HL-60 (cell line): ENCODE results near the gene TUBB4A.

ENCODE experiments used
- DNase-seq, 2 experiments: peaks; one replicate each; pipeline ENCODE4 v3.0.0-alpha.2; 2010 to 2020; ENCODE audit warnings: low read depth in 1 of 2, low spot score in 1 of 2
- H3K27ac ChIP-seq: fragments of 250-450 bp; sonication (Bioruptor Pico); replicated peaks from 2 replicates; pipeline ENCODE4 v1.5.1; 2020; ENCODE audit warnings: mild to moderate bottlenecking, moderate library complexity
- H3K27me3 ChIP-seq: fragments of 250-450 bp; sonication (Bioruptor Pico); 2 replicates; pipeline ENCODE4 v1.5.1; 2021; ENCODE audit warnings: mild to moderate bottlenecking, moderate library complexity; ENCODE audit not compliant: insufficient read depth, poor library complexity, severe bottlenecking
- H3K4me3 ChIP-seq: replicated peaks from 2 replicates; pipeline ENCODE4 v1.5.1; 2011; ENCODE audit warnings: mild to moderate bottlenecking, control low read depth, low read length; ENCODE audit not compliant: insufficient read depth
- GABPA ChIP-seq: IDR thresholded peaks from 2 replicates; pipeline ENCODE4 v1.6.1; 2012; ENCODE audit warnings: low read depth
- POLR2AphosphoS5 ChIP-seq: IDR thresholded peaks from 2 replicates; pipeline ENCODE4 v1.6.1; 2012; ENCODE audit warnings: low read depth
- SPI1 ChIP-seq: IDR thresholded peaks from 2 replicates; pipeline ENCODE4 v1.6.1; 2012; ENCODE audit warnings: low read depth, mild to moderate bottlenecking, borderline replicate concordance
- TF ChIP-seq, protein P1 (sequence below): IDR thresholded peaks from 2 replicates; pipeline ENCODE4 v1.6.1; 2012; ENCODE audit warnings: low read depth; ENCODE audit not compliant: insufficient replicate concordance
- TF ChIP-seq, protein P2 (sequence below): IDR thresholded peaks from one replicate; pipeline ENCODE4 v1.5.1; 2011; ENCODE audit warnings: low read length, control low read depth, inconsistent platforms; ENCODE audit not compliant: insufficient read depth

TUBB4A gene

DNA sequence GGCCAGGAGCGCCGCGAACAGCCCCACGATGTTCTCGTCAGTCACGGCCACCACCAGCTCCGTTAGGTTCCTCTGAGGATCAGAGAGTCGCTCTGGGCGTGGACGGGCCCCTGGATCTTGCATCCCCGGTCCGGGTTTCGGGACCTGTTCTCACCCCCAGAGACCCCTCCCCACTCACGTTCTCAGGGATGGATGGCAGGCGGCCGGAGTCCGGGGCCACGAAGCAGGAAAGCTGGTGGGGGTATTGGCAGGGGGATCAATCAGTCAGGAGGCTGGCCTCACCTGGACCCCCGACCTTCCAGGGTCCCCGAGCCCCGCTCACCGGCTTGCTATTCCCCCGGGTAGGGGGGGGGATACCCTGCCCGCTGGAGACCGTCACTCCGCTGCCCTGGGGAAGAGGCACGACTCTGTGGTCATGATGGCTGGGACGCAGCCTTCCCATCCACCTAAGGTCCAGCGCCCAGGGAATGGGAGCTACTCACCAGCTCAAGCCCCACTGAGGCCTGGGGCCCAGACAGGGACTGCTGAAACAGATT, 25.1 kb downstream of the TUBB4A start:
- TF ChIP-seq POLR2AphosphoS5: no peak
- TF ChIP-seq GABPA: no peak
- H3K27ac ChIP-seq: no peak overlapping the region
- no peaks in the 10 kb centered on the region for H3K27me3 ChIP-seq
- no peak overlapping the region for H3K4me3 ChIP-seq
- no peak for DNase-seq

DNA sequence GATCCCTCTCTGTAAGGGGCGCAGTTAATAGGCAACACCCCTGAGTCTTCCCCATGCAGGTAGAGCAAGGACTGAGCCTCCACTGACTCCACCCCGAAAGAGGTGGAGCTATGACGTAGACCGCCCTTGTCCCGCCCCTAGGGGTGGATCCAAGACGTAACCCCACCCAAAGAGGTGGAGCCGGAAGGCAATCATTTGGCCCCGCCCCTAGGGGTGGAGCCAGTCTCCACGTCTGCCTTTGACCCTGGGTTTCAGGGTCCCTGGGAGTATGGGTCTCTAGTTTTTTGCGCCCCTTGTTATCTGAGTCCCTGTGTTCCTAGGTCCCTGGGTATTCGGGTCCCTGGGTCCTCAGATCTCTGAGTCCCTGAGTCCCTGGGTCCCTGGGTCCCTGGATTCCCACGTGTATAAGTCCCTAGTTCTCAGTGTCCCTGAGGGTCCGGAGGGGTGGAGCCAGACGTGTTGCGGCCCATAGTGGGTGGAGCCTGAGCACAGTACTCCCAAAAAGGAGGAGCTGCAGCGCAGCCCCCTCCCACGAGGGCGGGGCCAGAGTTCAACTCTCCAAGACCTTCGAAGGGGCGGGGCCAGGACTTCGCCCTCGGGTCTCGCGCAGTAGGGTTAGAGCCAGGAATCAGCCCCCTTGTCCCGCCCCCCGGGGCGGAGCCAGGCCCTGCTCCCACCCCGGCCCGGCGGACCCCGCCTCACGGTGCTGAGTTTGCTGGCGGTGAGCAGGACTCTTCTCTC, 25.8 kb downstream of the TUBB4A start:
- TF ChIP-seq, protein P1, sequence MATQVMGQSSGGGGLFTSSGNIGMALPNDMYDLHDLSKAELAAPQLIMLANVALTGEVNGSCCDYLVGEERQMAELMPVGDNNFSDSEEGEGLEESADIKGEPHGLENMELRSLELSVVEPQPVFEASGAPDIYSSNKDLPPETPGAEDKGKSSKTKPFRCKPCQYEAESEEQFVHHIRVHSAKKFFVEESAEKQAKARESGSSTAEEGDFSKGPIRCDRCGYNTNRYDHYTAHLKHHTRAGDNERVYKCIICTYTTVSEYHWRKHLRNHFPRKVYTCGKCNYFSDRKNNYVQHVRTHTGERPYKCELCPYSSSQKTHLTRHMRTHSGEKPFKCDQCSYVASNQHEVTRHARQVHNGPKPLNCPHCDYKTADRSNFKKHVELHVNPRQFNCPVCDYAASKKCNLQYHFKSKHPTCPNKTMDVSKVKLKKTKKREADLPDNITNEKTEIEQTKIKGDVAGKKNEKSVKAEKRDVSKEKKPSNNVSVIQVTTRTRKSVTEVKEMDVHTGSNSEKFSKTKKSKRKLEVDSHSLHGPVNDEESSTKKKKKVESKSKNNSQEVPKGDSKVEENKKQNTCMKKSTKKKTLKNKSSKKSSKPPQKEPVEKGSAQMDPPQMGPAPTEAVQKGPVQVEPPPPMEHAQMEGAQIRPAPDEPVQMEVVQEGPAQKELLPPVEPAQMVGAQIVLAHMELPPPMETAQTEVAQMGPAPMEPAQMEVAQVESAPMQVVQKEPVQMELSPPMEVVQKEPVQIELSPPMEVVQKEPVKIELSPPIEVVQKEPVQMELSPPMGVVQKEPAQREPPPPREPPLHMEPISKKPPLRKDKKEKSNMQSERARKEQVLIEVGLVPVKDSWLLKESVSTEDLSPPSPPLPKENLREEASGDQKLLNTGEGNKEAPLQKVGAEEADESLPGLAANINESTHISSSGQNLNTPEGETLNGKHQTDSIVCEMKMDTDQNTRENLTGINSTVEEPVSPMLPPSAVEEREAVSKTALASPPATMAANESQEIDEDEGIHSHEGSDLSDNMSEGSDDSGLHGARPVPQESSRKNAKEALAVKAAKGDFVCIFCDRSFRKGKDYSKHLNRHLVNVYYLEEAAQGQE: no peak
- TF ChIP-seq, protein P2, sequence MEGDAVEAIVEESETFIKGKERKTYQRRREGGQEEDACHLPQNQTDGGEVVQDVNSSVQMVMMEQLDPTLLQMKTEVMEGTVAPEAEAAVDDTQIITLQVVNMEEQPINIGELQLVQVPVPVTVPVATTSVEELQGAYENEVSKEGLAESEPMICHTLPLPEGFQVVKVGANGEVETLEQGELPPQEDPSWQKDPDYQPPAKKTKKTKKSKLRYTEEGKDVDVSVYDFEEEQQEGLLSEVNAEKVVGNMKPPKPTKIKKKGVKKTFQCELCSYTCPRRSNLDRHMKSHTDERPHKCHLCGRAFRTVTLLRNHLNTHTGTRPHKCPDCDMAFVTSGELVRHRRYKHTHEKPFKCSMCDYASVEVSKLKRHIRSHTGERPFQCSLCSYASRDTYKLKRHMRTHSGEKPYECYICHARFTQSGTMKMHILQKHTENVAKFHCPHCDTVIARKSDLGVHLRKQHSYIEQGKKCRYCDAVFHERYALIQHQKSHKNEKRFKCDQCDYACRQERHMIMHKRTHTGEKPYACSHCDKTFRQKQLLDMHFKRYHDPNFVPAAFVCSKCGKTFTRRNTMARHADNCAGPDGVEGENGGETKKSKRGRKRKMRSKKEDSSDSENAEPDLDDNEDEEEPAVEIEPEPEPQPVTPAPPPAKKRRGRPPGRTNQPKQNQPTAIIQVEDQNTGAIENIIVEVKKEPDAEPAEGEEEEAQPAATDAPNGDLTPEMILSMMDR: no peak
- TF ChIP-seq GABPA (no peak), SPI1 (no peak), POLR2AphosphoS5 (no peak)
- no peak overlapping the region for H3K4me3 ChIP-seq
- DNase-seq: peak in 1 of 2 experiments; percentile 22
- no peak overlapping the region for H3K27ac ChIP-seq
- H3K27me3 ChIP-seq: no peaks in the 10 kb centered on the region

GRCh38 chr19:6475321-6476108, 26.6 kb downstream of the TUBB4A start:
- no peak for TF ChIP-seq GABPA
- TF ChIP-seq, protein P1: no peak
- TF ChIP-seq SPI1: no peak
- no peak for TF ChIP-seq POLR2AphosphoS5
- no peak for DNase-seq
- Histone ChIP-seq H3K27ac (no peak overlapping the region), H3K4me3 (no peak overlapping the region), H3K27me3 (no peaks in the 10 kb centered on the region)

DNA sequence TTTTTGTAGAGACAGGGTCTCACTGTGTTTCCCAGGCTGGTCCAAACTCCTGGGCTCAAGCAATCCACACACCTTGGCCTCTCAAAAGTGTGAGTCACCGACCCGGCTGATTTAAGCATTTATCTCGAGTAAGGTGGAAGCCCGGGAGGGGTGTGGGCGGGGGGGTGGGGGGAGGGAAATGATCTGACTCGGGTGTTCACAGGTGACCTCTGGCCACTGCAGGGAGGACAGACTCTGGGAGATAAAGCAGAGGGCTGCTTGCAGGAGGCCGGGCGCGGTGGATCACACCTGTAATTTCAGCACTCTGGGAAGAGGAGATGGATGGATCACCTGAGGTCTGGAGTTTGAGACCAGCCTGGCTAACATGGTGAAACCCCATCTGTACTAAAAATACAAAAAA, 28.5 kb downstream of the TUBB4A start:
- Histone ChIP-seq H3K27me3 (no peaks in the 10 kb centered on the region), H3K27ac (no peak overlapping the region), H3K4me3 (no peak overlapping the region)
- TF ChIP-seq, protein P1: no peak
- no peak for TF ChIP-seq POLR2AphosphoS5
- DNase-seq: no peak
